Measurements from ENCODE around the gene CDC73. TPM values are rescaled to one million over a fixed set of nuclear protein-coding genes. Genes with fewer than 3 reads are reported as not detected.
A peak's percentile ranks its signal among the peaks of the same experiment; 100 is the strongest.

CDC73 gene
- total RNA-seq, 2 donors from 2014 or later = 52.8 to 53.0 TPM

DNA sequence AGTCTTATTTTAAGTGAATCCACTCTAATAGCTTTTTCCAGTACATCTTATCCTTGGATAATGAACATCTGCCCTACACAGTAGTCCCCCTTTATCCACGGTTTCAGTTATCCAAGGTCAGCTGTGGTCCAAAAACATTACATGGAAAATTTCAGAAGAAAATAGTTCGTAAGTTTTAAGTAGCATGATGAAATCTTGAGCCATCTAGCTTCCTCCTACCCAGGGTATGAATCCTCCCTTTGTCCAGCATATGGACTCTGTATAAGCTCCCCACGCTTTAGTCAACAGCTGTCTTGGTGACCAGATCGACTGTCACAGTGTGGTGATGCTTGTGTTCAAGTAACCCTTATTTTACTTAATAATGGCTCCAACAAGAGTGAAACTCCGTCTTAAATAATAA, 19.2 kb upstream of the CDC73 start:
- Histone ChIP-seq H3K4me3 (ENCODE audit: low read length) (no peak overlapping the region), H3K27ac (ENCODE audit: low read depth, low read length) (no peak overlapping the region), H3K27me3 (ENCODE audit: control insufficient read depth, insufficient read depth, low read length, poor library complexity, severe bottlenecking) (no peaks in the 10 kb centered on the region), H3K4me1 (ENCODE audit: control insufficient read depth, insufficient read depth, low read length) (no peaks in the 10 kb centered on the region), H3K9me3 (ENCODE audit: control insufficient read depth, low read length) (no peaks in the 10 kb centered on the region), H3K36me3 (ENCODE audit: control insufficient read depth, insufficient read depth, low read length) (peaks cover 10% of the 10 kb centered on the region), H3K9ac (ENCODE audit: extremely low read depth, low read length, poor library complexity, severe bottlenecking) (no peak overlapping the region)
- Mint-ChIP-seq H3K36me3 (ENCODE audit: low read depth) (peaks cover 5% of the 10 kb centered on the region), H3K27me3 (ENCODE audit: insufficient read depth) (peaks cover 13% of the 10 kb centered on the region), H3K4me3 (no peak overlapping the region), H3K27ac (no peak overlapping the region), H3K4me1 (peaks cover 14% of the 10 kb centered on the region), H3K9me3 (no peaks in the 10 kb centered on the region)
- TF ChIP-seq, protein P1, sequence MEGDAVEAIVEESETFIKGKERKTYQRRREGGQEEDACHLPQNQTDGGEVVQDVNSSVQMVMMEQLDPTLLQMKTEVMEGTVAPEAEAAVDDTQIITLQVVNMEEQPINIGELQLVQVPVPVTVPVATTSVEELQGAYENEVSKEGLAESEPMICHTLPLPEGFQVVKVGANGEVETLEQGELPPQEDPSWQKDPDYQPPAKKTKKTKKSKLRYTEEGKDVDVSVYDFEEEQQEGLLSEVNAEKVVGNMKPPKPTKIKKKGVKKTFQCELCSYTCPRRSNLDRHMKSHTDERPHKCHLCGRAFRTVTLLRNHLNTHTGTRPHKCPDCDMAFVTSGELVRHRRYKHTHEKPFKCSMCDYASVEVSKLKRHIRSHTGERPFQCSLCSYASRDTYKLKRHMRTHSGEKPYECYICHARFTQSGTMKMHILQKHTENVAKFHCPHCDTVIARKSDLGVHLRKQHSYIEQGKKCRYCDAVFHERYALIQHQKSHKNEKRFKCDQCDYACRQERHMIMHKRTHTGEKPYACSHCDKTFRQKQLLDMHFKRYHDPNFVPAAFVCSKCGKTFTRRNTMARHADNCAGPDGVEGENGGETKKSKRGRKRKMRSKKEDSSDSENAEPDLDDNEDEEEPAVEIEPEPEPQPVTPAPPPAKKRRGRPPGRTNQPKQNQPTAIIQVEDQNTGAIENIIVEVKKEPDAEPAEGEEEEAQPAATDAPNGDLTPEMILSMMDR (conservative IDR thresholded peaks at IDR 0.05) = no peak
- WGBS, 2 experiments (ENCODE audit: insufficient coverage in 1 of 2, insufficient read length in 1 of 2) = 86 to 94% methylated on average over 3 to 5 of the region's 5 CpGs
- DNase-seq = no peak

DNA sequence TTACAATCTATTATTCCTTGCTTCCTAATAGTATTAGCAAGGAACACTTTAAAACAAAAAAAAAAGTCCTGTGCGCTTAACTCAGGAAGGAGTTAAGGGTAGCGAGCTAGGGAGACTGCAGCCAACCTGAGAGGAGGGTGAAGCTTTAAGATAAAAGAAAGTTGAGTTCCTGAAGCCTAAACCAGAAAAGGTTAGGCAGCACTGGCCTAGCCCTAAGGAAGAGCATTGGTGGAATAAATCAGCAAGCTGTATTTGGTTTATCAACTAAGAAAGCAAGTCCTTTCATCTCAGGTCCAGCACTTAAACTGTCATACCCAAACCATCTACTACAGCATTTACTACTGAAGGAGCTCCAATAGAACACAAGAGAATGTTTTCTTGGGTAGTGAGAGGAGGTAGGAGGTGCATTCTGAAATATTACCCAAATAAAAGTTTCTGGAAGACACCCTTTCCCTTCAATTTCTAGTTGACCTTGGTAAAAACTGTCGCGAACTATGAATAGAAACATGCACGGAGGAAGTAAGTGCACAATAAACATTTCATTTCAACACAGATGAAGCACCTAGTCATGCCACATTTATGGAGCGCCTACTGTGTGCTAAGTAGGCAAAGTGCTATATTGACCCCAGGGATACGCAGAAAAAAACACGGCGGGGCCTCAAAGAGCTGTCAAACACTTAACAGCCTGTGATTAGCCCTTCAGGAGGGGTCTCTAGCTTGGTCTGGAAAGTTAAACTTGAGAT, 17.9 kb upstream of the CDC73 start:
- Histone ChIP-seq H3K27ac (ENCODE audit: low read depth, low read length) (no peak overlapping the region), H3K4me1 (ENCODE audit: control insufficient read depth, insufficient read depth, low read length) (no peaks in the 10 kb centered on the region), H3K4me3 (ENCODE audit: low read length) (peak overlapping the region; percentile 89), H3K36me3 (ENCODE audit: control insufficient read depth, insufficient read depth, low read length) (peaks cover 6% of the 10 kb centered on the region), H3K9me3 (ENCODE audit: control insufficient read depth, low read length) (no peaks in the 10 kb centered on the region), H3K27me3 (ENCODE audit: control insufficient read depth, insufficient read depth, low read length, poor library complexity, severe bottlenecking) (no peaks in the 10 kb centered on the region), H3K9ac (ENCODE audit: extremely low read depth, low read length, poor library complexity, severe bottlenecking) (peak overlapping the region; percentile 31)
- Mint-ChIP-seq H3K9me3 (no peaks in the 10 kb centered on the region), H3K4me3 (peak overlapping the region; percentile 82), H3K36me3 (ENCODE audit: low read depth) (peaks cover 5% of the 10 kb centered on the region), H3K27ac (no peak overlapping the region), H3K4me1 (peaks cover 14% of the 10 kb centered on the region), H3K27me3 (ENCODE audit: insufficient read depth) (peaks cover 13% of the 10 kb centered on the region)
- DNase-seq = no peak
- WGBS, 2 experiments (ENCODE audit: insufficient coverage in 1 of 2, insufficient read length in 1 of 2) = 60% methylated on average over 9 of the region's 9 CpGs
- TF ChIP-seq, protein P1 (conservative IDR thresholded peaks at IDR 0.05) = no peak

DNA sequence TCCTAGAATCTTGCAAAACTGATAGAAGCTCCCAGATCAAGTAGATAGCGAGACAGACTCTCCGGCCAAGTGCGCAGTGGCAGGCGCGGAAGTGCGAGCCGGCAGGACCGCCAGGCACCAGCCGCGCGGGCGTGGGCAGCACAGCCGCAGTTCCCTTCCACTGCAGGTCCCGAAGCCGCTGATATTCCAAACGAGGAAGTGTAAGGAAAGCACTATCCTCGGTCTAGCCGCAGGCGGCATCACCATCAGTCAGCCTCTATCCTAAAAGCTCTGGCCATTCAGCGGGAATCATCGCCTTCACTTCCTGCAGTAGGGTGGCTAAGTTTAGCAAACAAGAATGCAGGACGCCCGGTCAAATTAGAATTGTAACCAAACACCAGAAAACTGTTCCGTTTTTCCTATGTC, 17.3 kb upstream of the CDC73 start:
- Histone ChIP-seq H3K9me3 (ENCODE audit: control insufficient read depth, low read length) (no peaks in the 10 kb centered on the region), H3K36me3 (ENCODE audit: control insufficient read depth, insufficient read depth, low read length) (no peaks in the 10 kb centered on the region), H3K27me3 (ENCODE audit: control insufficient read depth, insufficient read depth, low read length, poor library complexity, severe bottlenecking) (no peaks in the 10 kb centered on the region), H3K27ac (ENCODE audit: low read depth, low read length) (no peak overlapping the region), H3K4me1 (ENCODE audit: control insufficient read depth, insufficient read depth, low read length) (no peaks in the 10 kb centered on the region), H3K4me3 (ENCODE audit: low read length) (peak overlapping the region; percentile 89), H3K9ac (ENCODE audit: extremely low read depth, low read length, poor library complexity, severe bottlenecking) (peak overlapping the region; percentile 31)
- H3K4me1 Mint-ChIP-seq = peaks cover 14% of the 10 kb centered on the region
- no peaks in the 10 kb centered on the region for H3K9me3 Mint-ChIP-seq
- H3K4me3 Mint-ChIP-seq = peak overlapping the region; percentile 82
- H3K36me3 Mint-ChIP-seq (ENCODE audit: low read depth) = peaks cover 5% of the 10 kb centered on the region
- peaks cover 13% of the 10 kb centered on the region for H3K27me3 Mint-ChIP-seq (ENCODE audit: insufficient read depth)
- WGBS, 2 experiments (ENCODE audit: insufficient coverage in 1 of 2, insufficient read length in 1 of 2) = 0 to 1% methylated on average over 22 to 24 of the region's 24 CpGs
- TF ChIP-seq, protein P1 (conservative IDR thresholded peaks at IDR 0.05) = no peak
- DNase-seq = peak; percentile 80
- peak overlapping the region; percentile 87 for H3K27ac Mint-ChIP-seq

Data from endodermal cell (in vitro differentiated cells).